ENCODE measurements around the gene TIAM1. TPM values are rescaled to one million over a fixed set of nuclear protein-coding genes. Genes with fewer than 3 reads are reported as not detected.

The TIAM1 gene
- total and polyA plus RNA-seq, 2 of the 8 experiments (the other 6 are each of a cell fraction or from before 2014, with no cell fraction given), result 10.1 to 30.7 TPM

- ChIA-PET POLR2A (ENCODE audit: partially characterized antibody) (interaction anchor here (0.6 kb wide), 1 partner anchor 314 kb away, joined by 3 read pairs; no protein-coding TSS in a partner anchor), CTCF (ENCODE audit: partially characterized antibody) (no interaction called here)
- Histone ChIP-seq H2AK5ac (ENCODE audit: low read depth, low read length) (no peak overlapping the region), H3K14ac (ENCODE audit: insufficient read length) (no peak overlapping the region), H4K20me1 (replicated peaks in 1 of 2; ENCODE audit: control insufficient read depth in 1 of 2, insufficient read depth in 2 of 2, low read length in 2 of 2) (no peaks in the 10 kb centered on the region), H2BK12ac (ENCODE audit: low read depth, low read length) (no peak overlapping the region), H3K9ac (replicated peaks in 1 of 4; ENCODE audit: extremely low read depth in 1 of 4, low read depth in 3 of 4, low read length in 3 of 4) (no peak overlapping the region), H3K9me3 (ENCODE audit: insufficient read depth in 2 of 2, low read depth in 1 of 2, low read length in 1 of 2) (no peaks in the 10 kb centered on the region), H3K27me3 (replicated peaks in 1 of 4; ENCODE audit: control insufficient read depth in 3 of 4, extremely low read depth in 1 of 4, insufficient read depth in 3 of 4, low read length in 3 of 4) (no peaks in the 10 kb centered on the region), H3K56ac (replicated peaks; ENCODE audit: insufficient read length, low read depth, low read length) (no peak overlapping the region), H4K91ac (replicated peaks; ENCODE audit: insufficient read length, low read length) (no peak overlapping the region), H3K23me2 (ENCODE audit: low read depth, low read length) (no peaks in the 10 kb centered on the region), H3K4ac (replicated peaks; ENCODE audit: insufficient read length, low read depth, low read length) (no peak overlapping the region), H3K4me2 (ENCODE audit: insufficient read depth in 1 of 2, low read depth in 2 of 2, low read length in 2 of 2) (no peak overlapping the region), H3K36me3 (ENCODE audit: control insufficient read depth in 2 of 4, insufficient read depth in 4 of 4, low read length in 3 of 4) (no peaks in the 10 kb centered on the region), H3K4me3 (ENCODE audit: extremely low read depth in 1 of 4, insufficient read depth in 2 of 4, low read depth in 3 of 4, low read length in 4 of 4) (no peak overlapping the region), H3K27ac (ENCODE audit: low read depth, low read length) (no peak overlapping the region), H2AFZ (ENCODE audit: low read length) (no peak overlapping the region), H3K23ac (ENCODE audit: insufficient read length) (no peak overlapping the region), H2BK20ac (ENCODE audit: low read length) (no peak overlapping the region), H3K79me2 (ENCODE audit: control insufficient read depth in 1 of 2, insufficient read depth in 2 of 2, low read length in 2 of 2) (no peaks in the 10 kb centered on the region; a peak in 1 of 4 replicates), H3K18ac (ENCODE audit: extremely low read depth, low read length) (no peak overlapping the region), H4K8ac (ENCODE audit: extremely low read depth, insufficient read depth, low read length) (no peak overlapping the region), H3K79me1 (ENCODE audit: low read depth, low read length) (no peaks in the 10 kb centered on the region), H3K4me1 (replicated peaks in 1 of 4; ENCODE audit: control insufficient read depth in 3 of 4, insufficient read depth in 4 of 4, low read length in 3 of 4) (no peaks in the 10 kb centered on the region), H4K5ac (ENCODE audit: insufficient read length, low read depth, low read length) (no peak overlapping the region), H2BK15ac (ENCODE audit: low read length) (no peak overlapping the region), H2BK5ac (ENCODE audit: low read depth, low read length) (no peak overlapping the region), H2BK120ac (replicated peaks; ENCODE audit: low read depth, low read length) (no peak overlapping the region)
- DNase-seq (ENCODE audit: low read depth in 1 of 2, low spot score in 2 of 2) (peak in 1 of 2 experiments; percentile 23), FAIRE-seq (no peak)
- WGBS, 2 experiments (ENCODE audit: extremely low coverage in 1 of 2, insufficient coverage in 1 of 2, insufficient read length in 1 of 2, insufficient replicate concordance in 2 of 2, low coverage in 1 of 2, low lambda C conversion rate in 2 of 2, missing lambda C conversion rate in 1 of 2), result 75% methylated on average over 5 of the region's 5 CpGs; no CpG with 5 or more reads in 1 of the 2 experiments
- TF ChIP-seq EZH2 (IDR thresholded peaks at IDR 0.05; ENCODE audit: low read depth, low read length, severe bottlenecking), result no peak
- no peak for TF ChIP-seq RAD21 (IDR thresholded peaks at IDR 0.05 in 1 of 2, conservative IDR thresholded peaks at IDR 0.05 in 1 of 2; ENCODE audit: low read depth in 2 of 2, low read length in 2 of 2)
- no peak for TF ChIP-seq BRCA1 (IDR thresholded peaks at IDR 0.05; ENCODE audit: low read depth, low read length)
- TF ChIP-seq NANOG (IDR thresholded peaks at IDR 0.05; ENCODE audit: insufficient read depth, low read depth, low read length, poor library complexity, severe bottlenecking), result no peak
- no peak for TF ChIP-seq KDM4A (IDR thresholded peaks at IDR 0.05; ENCODE audit: low read depth, low read length, severe bottlenecking)
- TF ChIP-seq CTCF (IDR thresholded peaks at IDR 0.05; ENCODE audit: control extremely low read depth in 1 of 3, insufficient read depth in 1 of 3, low read depth in 1 of 3, low read length in 3 of 3), result no peak
- no peak for TF ChIP-seq SIX5 (IDR thresholded peaks at IDR 0.05; ENCODE audit: low read depth, low read length)
- TF ChIP-seq, protein P1, sequence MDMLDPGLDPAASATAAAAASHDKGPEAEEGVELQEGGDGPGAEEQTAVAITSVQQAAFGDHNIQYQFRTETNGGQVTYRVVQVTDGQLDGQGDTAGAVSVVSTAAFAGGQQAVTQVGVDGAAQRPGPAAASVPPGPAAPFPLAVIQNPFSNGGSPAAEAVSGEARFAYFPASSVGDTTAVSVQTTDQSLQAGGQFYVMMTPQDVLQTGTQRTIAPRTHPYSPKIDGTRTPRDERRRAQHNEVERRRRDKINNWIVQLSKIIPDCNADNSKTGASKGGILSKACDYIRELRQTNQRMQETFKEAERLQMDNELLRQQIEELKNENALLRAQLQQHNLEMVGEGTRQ (IDR thresholded peaks at IDR 0.05; ENCODE audit: low read length), result no peak
- TF ChIP-seq ATF3 (IDR thresholded peaks at IDR 0.05; ENCODE audit: insufficient read depth, low read depth, low read length), result no peak
These were observed 7.4 kb upstream of the TIAM1 start for GRCh38 chr21:31351438-31351837.
